Hematopoietic multipotent progenitor cell treated with erythropoietin and hydrocortisone succinate and interleukin-3 and kit ligand, for 15 days (in vitro differentiated cells): ENCODE measurements around the gene PLXNA4.
"Not testable (repeated sequence)": the region's sequence is repeated elsewhere in the genome, so short reads cannot be mapped to it uniquely, and the experiment has no call there.

Source experiments
- DNase-seq: peaks from one replicate; pipeline ENCODE4 v3.0.0-alpha.2; 2015; ENCODE audit warnings: low spot score

Gene PLXNA4

DNA sequence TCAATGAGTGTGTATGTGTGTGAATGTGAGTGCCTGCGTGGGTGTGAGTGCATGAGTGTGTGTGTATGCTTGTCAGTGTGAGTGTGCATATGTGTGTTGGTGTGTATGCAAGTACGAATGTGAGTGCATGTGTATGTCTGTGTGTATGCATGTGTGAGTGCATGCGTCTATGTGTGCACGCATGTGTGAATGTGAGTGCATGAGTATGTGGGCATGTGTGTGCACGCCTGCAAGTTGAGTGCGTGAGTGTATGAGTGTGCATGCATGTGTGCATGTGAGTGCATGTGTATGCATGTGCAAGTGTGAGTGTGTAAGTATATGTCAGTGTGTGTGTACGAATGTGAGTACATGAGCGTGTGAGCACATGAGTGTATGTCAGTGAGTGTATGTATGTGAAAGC is 399.6 kb downstream of the PLXNA4 start:
- no peak for DNase-seq

DNA sequence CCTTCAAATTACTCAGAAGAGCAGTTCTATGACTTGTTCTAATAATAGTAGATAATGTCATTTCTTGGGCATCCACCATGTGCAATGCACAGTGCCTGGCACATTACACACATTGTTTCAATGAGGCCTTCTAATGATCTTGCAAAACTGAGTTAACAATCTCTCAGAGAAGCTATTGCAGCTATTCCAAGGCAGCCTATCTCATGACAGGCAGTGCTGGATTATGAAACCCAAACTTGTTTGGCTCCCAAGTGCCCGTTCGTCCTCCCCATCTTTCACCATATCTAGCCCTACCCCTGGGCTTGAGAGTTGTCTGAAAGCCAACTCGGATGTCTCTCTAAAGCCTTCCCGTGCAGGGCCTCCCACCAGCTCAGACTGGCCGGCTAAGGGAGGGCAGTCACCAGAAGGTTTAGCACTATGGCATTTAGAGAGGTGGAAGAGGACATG is 405.1 kb downstream of the PLXNA4 start:
- DNase-seq = no peak

DNA sequence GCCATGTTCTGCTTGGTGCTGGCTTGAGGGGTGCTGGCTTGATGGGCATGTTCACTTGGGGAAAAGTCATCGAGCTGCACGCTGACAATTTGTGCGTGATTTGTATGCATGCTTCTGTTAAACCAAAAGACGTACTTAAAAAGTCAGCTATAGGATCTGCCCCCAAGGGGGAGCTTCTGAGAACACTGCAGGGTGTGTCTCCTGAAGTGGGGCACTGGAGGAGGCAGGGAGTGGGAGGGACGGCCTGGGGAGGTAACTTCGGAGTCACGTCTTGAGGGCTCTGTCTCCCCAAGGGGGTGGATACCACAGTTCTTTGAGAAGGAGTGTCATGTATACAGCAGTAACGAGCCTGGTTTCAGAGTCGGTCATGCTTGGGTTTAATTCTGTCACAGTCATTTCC is 406.5 kb downstream of the PLXNA4 start:
- DNase-seq = no peak

DNA sequence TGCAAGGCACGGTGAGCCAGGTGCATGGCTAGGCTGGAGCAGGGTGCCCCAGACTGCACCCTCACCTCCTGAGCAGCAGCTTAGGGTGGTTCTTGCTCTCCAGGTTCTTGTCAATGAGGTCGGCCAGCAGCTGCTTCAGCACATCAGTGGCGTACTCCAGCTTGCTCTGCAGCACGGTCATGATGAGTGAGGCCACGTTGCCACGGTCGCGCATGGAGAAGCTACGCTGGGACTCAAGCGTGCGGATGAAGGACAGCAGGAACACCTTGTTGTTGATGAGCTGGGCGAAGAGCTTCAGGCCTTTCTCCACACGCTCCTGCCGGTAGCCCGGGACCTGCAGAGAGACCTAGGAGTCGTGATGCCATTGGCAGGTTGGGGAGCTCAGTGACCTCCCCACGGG is 408.0 kb downstream of the PLXNA4 start:
- no peak for DNase-seq

DNA sequence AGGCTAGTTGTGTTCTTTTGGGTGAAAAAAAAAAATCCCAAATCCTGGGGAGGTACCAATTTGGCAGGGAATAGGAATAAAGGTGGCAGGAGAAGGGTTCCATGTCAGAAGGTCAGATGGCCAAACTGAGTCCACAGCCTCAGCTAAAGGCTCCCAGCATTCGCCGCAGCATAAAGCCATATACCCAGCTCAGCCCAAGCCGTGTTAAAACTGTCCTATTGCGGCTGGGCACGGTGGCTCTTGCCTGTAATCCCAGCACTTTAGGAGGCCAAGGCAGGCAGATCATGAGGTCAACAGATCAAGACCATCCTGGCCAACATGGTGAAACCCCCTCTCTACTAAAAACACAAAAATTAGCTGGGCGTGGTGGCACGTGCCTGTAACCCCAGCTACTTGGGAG is 410.6 kb downstream of the PLXNA4 start:
- not testable (repeated sequence) for DNase-seq

DNA sequence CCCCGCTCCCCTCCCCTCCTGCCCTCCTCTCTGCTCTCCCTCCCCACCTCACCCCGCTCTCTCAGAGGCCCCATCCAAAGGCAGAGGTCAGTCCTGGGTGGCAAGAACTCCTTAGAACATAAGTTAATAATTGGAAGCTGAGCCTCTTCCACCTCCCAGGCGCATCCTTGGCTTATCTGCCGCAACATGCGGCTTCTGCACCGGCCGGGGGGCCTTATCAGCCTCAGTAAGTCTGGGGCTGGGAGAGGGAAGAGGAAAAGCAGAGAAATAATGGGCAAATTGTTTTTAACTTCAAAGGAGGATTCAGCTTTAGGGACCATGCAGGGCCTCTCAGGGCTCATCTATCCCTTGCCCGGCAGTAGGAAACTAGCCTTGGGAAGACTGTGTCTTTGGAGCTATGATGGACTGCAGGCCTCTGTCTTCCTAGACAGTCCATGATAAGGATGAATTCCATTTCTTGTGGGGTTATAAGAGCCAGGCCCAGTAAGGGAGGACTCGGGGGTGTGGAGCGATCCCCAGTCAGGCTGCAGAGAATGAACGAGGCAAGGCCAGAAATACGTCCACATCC is 411.6 kb downstream of the PLXNA4 start:
- DNase-seq = no peak

DNA sequence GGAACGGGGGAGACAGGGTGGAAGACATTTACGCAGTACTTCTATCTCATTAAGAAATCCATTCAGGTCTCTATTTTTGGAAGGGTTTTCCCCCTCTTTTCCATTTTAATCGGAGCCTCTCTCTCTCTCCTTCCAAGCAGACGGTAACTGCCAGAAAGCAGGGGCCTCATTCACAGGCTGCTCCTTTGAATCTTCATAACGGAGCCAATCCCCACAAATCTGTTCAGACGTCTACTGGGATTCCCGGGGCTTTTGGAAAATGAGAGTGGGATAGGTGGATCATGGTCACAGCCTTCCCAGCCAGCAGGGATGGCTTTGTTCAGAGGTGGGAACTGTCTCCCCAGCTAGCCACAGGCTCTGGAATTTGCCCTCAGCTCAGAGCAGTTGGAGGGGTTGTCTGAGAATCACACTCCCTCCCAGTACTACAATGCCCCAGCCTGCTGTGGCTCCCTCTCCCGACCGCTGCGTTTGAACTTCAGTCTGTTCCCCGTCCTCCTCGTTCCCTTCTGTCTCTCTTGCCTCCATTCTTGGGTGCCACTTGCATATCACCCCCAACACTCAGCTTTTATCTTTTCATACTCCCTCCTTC is 413.6 kb downstream of the PLXNA4 start:
- no peak for DNase-seq

DNA sequence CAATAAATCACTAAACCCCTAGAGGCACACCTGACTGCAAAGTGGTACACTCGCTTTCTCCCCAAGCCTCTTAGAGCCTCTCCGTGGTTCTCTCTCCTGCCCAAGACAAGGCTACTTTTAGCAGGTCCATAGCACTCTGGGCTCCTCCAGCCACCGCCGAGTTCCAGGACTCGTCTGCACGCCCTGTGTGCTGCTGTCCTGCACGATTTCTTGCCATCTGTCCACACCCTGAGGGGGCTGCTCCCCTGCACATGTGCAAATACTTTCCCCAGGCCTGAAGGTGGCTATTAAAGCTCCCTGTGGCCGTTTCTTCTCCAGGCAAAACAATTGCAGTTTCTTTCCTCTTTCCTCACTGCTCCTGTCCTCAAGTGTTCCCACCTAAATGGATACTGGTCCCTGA is 414.3 kb downstream of the PLXNA4 start:
- no peak for DNase-seq

DNA sequence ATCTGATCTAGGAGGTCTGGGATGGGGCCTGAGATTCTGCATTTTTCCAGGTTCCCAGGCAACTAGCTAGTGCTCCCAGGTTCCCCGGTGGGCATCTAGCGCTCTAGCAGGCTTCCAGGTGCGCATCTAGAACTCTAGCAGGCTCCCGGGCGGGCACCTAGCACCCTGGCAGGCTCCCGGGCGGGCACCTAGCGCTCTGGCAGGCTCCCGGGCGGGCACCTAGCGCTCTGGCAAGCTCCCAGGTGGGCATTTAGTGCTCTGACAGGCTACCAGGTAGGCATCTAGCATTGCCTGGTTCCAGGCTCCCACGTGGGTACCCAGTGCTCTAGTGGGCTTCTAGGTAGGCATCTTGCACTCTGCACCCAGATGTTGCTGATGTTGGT is 414.7 kb downstream of the PLXNA4 start:
- DNase-seq = no peak

DNA sequence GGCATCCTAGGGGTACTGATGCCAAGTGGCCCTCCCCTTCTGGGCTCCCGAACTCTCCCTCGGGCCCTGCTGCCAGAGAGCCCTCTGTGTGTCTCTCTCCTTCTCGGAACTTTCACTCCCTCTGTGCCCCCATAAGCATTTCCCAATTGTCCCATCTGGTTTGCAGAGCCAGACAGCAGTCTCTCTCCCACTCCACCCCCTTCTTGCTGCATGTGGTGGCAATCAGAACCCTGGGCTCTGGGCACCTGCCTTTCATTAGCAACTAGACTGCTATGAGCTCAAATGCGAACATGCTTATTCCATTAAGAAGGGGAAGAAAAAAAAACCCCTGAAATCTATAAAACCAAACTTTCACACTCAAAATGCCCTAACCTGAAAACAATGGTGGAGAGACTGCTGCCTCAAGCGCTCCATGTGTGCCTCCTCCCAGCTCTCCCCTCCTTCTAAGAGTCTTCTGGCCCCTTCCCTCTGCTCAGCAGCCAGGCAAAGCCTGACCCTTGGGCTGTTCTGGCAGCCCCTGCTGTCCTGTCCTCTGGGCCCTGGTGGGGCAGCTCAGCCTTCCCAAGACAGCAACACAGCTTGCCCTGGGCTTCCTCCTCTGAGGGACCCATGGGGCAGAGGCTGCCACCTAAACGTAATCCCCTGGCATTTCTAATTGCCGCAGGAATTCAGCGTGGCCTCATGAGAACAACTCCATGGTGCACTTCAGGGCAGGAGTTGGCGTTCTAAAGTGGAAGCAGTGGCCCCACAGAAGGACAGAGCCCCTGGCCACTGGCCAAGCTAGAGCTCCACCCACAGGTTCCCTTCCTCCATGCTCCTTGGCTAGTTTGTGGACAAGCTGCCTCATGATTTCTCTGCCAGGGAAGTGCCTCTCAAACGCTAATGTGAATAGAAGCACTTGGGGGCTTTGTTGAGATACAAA is 415.4 kb downstream of the PLXNA4 start:
- no peak for DNase-seq

DNA sequence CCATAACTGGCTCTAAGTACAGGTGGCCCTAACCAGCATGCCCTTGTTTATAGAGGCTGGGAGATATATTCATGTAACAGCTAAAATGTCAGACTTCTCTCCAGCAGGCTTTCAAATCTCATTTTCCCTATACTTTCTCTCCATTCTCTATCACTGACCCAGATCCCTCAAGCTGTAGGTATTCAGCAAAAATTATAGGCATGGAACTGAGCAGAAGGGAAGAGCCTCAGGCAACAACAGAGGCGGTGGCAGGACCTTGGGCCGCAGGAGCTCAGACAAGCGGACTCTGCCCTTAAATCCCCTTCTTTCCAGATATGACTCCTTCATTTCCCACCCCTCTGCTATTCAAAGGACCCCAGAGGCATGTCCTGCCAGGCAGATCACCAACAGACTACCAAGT is 417.4 kb downstream of the PLXNA4 start:
- no peak for DNase-seq

DNA sequence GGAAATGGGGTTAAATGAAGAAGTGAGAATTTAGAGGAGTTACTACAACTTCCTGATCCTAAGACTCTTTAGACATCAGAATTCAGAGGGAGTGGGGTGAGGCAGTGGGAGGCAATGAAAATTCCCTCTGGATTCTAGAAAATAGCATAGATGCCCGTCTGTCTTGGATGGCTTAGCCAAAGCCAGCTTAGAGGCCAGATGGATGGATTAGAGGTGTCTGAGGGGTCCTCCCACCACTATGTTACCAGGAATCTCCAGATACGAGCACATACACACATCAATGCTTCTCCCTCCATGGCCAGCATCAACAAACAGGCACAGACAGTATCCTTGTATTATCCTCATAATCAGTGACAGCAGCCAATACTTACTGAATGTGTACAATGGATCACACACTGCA is 418.1 kb downstream of the PLXNA4 start:
- DNase-seq = no peak

DNA sequence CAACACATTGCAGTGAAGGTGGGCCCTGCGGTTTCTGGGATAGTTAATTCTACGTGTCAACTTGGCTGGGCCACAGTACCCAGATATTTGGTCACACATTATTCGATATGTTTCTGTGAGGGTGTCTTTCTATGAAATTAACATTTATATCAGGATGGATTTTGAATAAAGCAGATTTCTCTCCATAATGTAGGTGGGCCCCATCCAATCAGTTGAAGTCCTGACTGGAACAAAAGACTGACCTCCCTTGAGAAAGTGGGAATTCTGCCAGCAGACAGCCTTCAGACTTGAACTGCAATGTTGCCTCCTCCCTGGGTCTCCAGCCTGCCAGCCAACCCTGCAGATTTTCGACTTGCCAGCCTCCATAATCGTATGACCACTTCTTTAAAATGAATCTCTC is 420.6 kb downstream of the PLXNA4 start:
- no peak for DNase-seq

DNA sequence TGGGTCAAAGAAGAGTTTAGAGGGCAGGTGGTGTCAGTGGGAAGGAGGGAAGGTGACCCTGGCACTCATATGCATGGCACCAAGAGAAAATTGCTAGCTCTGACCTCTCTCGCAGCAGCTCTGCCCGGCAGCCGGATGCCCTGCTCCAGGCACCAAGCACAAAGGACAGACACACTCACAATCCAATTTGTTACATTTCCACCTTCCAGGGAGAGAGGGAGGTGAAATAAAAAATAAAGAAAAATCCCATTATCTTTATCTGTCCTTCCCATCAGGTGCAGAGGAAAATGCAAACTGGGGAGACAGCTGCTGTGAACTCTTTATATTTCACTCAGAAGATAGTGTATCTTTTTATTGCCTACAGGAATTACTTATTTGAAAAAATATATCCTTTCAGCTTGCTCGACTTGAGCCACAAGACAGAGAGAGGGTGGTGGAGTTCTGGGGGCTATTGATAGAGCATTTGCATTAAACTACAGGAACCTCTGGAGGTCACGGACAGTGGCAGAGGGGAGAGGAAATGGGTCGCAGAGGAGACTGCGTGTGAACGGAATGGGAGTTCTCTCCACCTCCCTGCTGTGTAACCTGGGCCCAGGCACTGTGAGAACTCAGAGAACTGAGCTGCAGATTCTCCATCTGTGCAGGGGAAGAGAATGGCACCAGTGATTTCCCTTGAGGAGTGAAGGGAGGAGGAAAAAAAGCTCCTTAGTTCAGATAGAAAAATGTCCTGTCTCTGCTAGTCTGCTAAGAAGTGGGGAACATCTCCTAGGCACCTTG is 421.4 kb downstream of the PLXNA4 start:
- DNase-seq = no peak

DNA sequence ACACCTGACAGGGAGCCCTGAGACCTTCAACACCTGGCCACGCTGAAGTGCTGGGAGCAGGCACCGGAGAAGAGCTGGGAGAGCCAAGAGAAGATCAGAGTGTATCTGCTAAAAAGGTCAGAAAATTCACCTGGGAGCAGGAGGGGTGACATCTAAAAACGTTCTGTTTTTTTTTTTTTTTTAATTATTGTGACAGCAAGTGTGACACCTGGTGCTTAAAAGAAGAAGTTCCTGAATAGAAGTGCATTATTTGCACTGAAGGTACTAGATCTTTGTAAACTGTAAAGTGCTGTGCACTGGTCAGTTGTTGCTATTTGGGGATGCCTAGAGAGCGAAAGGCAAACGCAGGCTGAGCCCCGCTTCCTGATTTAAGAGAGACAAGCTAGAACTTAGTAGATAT is 422.0 kb downstream of the PLXNA4 start:
- no peak for DNase-seq

DNA sequence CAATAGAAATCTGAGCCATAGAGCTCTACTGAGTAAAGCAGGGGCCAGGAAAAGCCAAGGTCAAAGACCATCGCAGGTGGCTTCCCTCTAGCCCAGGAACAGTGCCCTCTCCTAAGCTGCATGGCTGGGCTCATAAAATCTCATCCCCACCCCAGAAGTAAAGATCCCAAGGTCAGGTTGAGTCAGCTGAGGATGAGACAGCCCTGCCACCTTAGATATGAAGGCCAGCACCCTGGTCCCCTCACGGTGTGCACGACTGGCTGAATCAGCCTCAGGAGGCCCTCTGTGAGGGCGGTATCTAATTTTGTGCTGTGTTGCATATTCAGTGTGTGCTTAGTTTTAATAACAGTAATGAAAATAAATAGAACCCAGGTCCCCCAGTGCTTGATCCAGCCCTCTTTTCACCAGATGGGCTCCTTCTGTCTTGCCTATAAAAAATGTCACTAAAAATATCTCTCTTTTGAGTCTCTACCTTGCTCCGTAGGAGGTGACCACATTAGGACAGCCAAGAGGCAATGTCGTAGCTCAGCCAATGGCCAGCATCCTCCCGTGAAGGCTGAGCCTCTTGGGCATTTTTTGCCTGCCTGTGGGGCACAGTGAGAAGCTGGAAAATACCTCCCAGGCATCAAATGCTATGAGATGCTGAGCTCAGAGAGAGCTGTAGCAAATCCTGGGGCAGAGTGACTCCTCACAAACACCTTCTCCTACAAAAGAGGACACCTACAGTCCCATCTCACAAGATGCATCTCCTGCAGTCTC is 424.0 kb downstream of the PLXNA4 start:
- no peak for DNase-seq

DNA sequence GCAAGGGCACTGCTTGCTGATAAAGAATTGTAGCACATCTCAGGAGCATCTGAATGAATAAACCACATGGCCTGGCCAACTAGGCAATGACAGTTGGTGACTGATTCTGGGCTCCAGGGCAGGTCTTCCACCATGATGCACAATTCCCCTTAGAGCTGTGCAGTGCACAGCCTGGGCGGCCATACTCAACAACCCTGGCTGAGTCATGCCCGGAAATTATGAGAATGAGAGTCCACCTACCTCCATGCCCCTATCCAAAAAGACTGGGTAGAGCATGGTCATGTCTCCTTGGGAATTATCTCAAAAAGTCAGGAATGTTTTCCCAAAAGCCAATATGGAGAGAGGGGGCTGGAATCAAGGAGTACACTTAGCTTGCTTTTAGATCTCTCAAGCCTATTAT is 425.6 kb downstream of the PLXNA4 start:
- DNase-seq = no peak

DNA sequence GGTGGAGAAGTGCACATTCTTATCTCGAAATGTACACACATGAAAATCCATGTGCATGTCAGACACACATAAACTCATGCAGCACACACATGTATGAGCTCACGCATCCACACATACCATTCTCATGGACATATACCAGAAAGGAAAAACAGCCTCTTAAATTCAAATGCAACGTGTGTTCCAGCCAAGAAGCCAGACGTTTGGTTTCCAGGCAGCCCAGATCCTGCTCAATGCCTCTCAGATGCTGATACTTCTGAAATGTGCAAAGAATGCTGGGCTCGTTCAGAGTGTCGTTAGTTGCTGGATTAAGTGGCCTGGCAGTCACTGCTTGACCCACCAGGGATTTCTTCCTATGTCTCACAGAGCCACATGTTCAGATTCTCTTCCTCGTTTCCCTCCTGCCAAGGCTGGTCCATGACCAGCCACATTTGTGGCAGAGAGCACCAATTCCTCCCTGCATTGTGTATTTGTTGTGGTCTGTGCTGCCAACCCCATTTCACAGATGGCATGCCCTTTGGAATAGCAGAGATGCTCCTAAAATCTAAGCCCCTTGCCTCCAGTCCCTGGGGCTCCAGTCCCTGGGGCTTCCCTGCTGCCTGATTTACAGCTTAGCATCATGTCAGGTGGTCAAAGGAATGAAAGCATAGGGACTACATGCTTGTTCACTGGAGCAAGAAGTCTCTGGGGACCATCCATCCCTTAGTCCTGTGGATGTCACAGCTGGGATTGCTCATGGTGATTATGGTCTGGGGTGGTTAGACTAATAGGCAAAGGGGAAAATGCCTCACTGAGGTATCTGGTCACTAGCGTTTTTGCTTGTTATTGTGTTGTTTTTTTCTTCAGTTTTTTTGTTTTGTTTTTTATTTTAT is 426.6 kb downstream of the PLXNA4 start:
- DNase-seq = no peak

DNA sequence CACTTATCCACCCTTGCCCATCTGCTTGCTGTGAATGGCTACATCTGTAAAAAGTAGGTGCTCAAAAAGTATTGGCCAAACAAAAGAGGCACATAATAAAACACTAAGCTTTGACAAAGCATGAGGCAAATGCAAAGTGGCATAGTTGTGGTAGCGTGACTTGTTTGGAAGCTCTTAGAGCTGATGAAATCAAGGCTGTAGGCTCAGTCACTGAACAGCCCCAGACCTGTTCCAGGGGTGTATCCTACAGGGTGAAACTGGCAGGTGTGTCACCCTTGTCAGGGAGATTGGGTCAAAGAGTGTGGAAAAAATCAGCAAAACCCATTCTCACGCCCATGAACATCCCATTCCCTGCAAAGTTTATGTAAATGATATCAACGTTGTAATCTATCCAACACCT is 427.4 kb downstream of the PLXNA4 start:
- no peak for DNase-seq

DNA sequence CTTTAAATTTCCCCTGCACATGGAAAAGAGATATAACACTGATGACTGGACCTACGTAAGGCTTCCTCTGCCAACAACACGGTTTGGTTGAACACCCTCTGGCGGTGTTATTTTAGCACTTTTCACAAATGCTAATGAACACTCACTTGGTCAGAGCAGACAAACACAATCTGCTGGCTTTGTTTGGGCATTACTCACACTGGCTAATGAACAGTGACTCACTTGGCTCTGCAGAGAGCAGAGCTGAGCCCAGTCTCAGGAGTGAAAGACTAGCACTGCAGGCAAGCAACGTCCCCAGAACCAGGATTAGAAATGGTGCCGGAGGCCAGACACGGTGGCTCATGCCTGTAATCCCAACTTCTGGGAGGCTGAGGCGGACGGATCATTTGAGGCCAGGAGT is 430.8 kb downstream of the PLXNA4 start:
- no peak for DNase-seq

DNA sequence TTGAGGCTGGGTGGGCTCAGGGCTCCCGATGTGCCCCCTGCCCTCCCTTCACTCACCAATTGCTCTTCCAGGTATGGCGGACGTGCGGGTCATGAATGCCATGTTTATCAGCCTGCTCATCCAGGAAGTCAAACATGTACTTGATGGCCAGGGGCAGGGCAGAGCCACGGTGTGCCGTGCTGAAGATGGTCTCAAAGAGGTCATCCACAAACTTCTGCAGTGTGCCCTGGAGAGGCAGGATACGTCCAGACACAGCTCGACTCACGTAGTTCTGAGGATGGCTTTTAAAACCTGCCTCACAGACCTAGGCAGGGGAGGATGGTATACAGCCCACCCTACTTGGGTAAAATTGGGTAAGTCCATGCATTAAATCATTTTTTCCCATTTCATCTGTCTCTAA is 431.2 kb downstream of the PLXNA4 start:
- DNase-seq = no peak
